BE2C (cell line): ENCODE measurements around the gene GPC4.
"Not testable (repeated sequence)": the region's sequence is repeated elsewhere in the genome, so short reads cannot be mapped to it uniquely, and the experiment has no call there.

ENCODE experiments used
- DNase-seq: peaks from one replicate; pipeline ENCODE4 v3.0.0-alpha.2; 2020
- H3K27me3 ChIP-seq: fragments of 250-450 bp; sonication (Bioruptor Pico); 2 replicates; pipeline ENCODE4 v1.5.1; 2020; ENCODE audit warnings: mild to moderate bottlenecking
- H3K36me3 ChIP-seq: fragments of 250-450 bp; sonication (Bioruptor Pico); 2 replicates; pipeline ENCODE4 v1.5.1; 2020; ENCODE audit warnings: mild to moderate bottlenecking
- H3K4me1 ChIP-seq: fragments of 250-450 bp; sonication (Bioruptor Pico); 2 replicates; pipeline ENCODE4 v1.5.1; 2020
- H3K4me3 ChIP-seq: 2 replicates; pipeline ENCODE4 v1.5.1; 2011; ENCODE audit warnings: low read depth, low read length
- H3K9me3 ChIP-seq: fragments of 250-450 bp; sonication (Bioruptor Pico); 2 replicates; pipeline ENCODE4 v1.5.1; 2020
- TF ChIP-seq, protein P1 (sequence below): IDR thresholded peaks from 2 replicates; pipeline ENCODE4 v1.5.1; 2012; ENCODE audit warnings: mild to moderate bottlenecking, low read depth, low read length

The GPC4 gene

DNA sequence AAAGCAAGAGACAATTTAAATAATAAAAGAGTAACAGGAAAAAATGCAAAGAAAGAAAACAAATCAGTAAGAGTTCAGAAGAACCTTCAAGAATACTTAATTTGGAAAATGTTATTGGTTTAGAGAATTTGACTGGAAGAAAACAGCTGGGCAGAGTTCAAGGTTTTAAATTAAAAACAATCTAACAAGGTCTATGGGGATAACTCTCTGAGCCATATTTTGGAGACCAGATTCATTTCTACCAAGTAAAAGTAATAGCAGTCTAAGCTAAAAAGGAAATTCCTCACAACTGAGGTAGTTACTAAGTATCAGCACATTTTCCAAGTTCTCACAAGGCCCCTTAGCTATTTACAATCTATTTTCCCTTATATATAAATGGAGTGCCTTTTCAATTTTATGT is 114.7 kb downstream of the GPC4 start:
- Histone ChIP-seq H3K27me3 (no peaks in the 10 kb centered on the region), H3K36me3 (no peaks in the 10 kb centered on the region), H3K4me3 (no peak overlapping the region), H3K9me3 (no peaks in the 10 kb centered on the region), H3K4me1 (no peaks in the 10 kb centered on the region)
- TF ChIP-seq, protein P1, sequence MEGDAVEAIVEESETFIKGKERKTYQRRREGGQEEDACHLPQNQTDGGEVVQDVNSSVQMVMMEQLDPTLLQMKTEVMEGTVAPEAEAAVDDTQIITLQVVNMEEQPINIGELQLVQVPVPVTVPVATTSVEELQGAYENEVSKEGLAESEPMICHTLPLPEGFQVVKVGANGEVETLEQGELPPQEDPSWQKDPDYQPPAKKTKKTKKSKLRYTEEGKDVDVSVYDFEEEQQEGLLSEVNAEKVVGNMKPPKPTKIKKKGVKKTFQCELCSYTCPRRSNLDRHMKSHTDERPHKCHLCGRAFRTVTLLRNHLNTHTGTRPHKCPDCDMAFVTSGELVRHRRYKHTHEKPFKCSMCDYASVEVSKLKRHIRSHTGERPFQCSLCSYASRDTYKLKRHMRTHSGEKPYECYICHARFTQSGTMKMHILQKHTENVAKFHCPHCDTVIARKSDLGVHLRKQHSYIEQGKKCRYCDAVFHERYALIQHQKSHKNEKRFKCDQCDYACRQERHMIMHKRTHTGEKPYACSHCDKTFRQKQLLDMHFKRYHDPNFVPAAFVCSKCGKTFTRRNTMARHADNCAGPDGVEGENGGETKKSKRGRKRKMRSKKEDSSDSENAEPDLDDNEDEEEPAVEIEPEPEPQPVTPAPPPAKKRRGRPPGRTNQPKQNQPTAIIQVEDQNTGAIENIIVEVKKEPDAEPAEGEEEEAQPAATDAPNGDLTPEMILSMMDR: no peak
- DNase-seq: no peak

- Histone ChIP-seq H3K9me3 (no peaks in the 10 kb centered on the region), H3K4me3 (no peak overlapping the region), H3K36me3 (no peaks in the 10 kb centered on the region), H3K27me3 (no peaks in the 10 kb centered on the region), H3K4me1 (no peaks in the 10 kb centered on the region)
- TF ChIP-seq, protein P1: no peak
- no peak for DNase-seq
Observed at GRCh38 chrX:133297284-133297683, 118.0 kb downstream of the GPC4 start.

DNA sequence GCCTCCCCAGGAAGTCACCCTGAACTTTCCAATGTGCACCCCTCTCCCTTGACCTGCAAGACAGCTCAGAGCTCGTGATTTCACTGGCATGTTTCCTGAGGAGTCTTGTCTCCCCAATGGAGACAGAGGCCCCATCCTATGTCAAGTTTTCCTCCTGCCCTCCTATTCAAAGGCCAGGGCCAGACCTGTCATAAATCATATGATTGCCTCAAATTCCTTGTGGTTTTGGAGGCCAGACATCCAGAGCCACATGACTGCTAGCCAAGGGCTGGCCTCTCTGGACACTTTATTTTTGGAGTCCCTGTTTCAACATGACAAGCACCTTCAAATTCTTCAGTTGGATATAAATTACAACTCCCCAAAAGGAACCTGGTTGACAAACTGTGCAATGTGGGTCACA is 121.2 kb downstream of the GPC4 start:
- TF ChIP-seq, protein P1: no peak
- no peak overlapping the region for H3K4me3 ChIP-seq
- DNase-seq: no peak
- no peaks in the 10 kb centered on the region for H3K4me1 ChIP-seq
- no peaks in the 10 kb centered on the region for H3K27me3 ChIP-seq
- no peaks in the 10 kb centered on the region for H3K36me3 ChIP-seq
- H3K9me3 ChIP-seq: no peaks in the 10 kb centered on the region

- Histone ChIP-seq H3K36me3 (no peaks in the 10 kb centered on the region), H3K4me3 (no peak overlapping the region), H3K4me1 (no peaks in the 10 kb centered on the region), H3K9me3 (no peaks in the 10 kb centered on the region), H3K27me3 (no peaks in the 10 kb centered on the region)
- no peak for DNase-seq
- TF ChIP-seq, protein P1: no peak
Observed at GRCh38 chrX:133290076-133290475, 125.2 kb downstream of the GPC4 start.

DNA sequence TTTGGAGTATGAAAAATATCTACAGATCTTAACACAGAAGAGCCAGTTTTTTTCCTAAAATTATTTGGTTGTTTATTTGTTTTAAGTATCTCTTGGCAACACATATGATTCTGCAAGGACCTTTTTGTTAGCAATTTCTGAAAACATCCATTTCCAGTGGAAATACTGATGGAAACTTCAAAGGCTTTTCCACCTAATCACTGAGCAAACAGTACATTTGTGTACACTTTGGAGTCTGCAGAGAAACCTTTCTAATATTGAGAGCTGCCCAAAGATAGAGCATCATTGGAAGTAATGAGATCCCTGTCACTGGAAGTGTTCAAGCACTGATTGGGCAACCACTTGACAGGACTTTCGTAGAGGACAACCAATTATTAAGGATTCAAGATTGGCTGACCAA is 127.4 kb downstream of the GPC4 start:
- no peak for DNase-seq
- Histone ChIP-seq H3K4me3 (no peak overlapping the region), H3K27me3 (no peaks in the 10 kb centered on the region), H3K4me1 (no peaks in the 10 kb centered on the region), H3K9me3 (no peaks in the 10 kb centered on the region), H3K36me3 (no peaks in the 10 kb centered on the region)
- TF ChIP-seq, protein P1: no peak

- no peaks in the 10 kb centered on the region for H3K9me3 ChIP-seq
- H3K4me3 ChIP-seq: no peak overlapping the region
- no peaks in the 10 kb centered on the region for H3K4me1 ChIP-seq
- TF ChIP-seq, protein P1: no peak
- no peaks in the 10 kb centered on the region for H3K36me3 ChIP-seq
- no peak for DNase-seq
- no peaks in the 10 kb centered on the region for H3K27me3 ChIP-seq
Observed at GRCh38 chrX:133285341-133285740, 129.9 kb downstream of the GPC4 start.

DNA sequence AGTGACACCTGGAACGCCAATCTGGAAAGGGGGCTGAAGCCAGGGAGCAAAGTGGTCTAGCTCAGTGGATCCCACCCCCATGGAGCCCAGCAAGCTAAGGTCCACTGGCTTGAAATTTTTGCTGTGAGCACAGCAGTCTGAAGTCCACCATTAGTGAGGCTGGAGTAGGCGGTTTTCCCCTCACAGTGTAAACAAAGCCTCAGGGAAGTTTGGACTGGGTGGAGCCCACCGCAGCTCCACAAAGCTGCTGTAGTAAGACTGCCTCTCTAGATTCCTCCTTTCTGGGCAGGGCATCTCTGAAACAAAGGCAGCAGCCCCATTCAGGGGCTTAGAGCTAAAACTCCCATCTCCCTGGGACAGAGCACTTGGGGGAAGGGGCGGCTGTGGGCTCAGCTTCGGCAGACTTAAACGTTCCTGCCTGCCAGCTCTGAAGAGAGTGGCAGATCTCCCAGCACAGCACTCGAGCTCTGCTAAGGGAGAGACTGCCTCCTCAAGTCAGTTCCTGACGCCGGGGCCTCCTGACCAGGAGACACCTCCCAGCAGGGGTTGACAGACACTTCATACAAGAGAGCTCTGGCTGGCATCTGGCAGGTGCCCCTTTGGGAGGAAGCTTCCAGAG is 136.1 kb downstream of the GPC4 start:
- H3K36me3 ChIP-seq, DNase-seq, H3K4me3 ChIP-seq, H3K27me3 ChIP-seq, H3K9me3 ChIP-seq, H3K4me1 ChIP-seq: not testable (repeated sequence)
